Measurements from ENCODE around the gene TPD52L1.

DNA sequence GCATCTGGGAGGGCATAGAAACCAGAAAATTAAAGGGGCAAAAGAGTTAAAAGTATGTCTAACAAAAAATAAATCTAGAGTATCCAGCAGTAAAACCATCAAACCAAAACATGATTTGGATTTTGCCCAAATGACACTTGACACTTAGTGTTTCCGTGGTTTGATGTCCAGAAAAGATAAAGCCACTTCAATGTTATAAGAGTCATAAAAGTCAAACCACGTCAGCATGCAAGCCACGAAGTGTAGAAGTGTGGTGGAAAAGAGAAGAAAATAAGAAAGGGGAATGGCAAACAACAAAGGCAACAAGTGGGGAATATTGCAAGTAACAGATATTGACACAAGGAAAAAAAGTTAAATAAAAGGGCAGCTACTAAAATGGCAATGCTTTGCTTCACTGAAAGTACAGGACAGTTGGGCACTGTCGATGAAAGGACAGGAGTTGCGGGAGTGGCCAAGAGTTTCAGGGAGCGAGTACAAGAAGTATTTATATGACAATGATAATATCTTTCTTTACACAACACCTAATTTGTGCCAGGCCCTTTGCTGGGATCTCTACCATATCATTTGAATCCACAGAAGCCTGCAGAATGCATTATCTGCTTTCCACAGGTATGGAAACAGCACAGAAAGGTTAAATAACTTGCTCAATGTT, 154.5 kb downstream of the TPD52L1 start:
- TF ChIP-seq, protein P1, sequence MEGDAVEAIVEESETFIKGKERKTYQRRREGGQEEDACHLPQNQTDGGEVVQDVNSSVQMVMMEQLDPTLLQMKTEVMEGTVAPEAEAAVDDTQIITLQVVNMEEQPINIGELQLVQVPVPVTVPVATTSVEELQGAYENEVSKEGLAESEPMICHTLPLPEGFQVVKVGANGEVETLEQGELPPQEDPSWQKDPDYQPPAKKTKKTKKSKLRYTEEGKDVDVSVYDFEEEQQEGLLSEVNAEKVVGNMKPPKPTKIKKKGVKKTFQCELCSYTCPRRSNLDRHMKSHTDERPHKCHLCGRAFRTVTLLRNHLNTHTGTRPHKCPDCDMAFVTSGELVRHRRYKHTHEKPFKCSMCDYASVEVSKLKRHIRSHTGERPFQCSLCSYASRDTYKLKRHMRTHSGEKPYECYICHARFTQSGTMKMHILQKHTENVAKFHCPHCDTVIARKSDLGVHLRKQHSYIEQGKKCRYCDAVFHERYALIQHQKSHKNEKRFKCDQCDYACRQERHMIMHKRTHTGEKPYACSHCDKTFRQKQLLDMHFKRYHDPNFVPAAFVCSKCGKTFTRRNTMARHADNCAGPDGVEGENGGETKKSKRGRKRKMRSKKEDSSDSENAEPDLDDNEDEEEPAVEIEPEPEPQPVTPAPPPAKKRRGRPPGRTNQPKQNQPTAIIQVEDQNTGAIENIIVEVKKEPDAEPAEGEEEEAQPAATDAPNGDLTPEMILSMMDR (conservative IDR thresholded peaks at IDR 0.05; ENCODE audit: low read depth in 2 of 2), result no peak
- no peak for TF ChIP-seq EZH2 (IDR thresholded peaks at IDR 0.05; ENCODE audit: low read depth, unreplicated experiment)
- no peak for TF ChIP-seq JUNB (IDR thresholded peaks at IDR 0.05; ENCODE audit: unreplicated experiment)
- TF ChIP-seq, protein P2, sequence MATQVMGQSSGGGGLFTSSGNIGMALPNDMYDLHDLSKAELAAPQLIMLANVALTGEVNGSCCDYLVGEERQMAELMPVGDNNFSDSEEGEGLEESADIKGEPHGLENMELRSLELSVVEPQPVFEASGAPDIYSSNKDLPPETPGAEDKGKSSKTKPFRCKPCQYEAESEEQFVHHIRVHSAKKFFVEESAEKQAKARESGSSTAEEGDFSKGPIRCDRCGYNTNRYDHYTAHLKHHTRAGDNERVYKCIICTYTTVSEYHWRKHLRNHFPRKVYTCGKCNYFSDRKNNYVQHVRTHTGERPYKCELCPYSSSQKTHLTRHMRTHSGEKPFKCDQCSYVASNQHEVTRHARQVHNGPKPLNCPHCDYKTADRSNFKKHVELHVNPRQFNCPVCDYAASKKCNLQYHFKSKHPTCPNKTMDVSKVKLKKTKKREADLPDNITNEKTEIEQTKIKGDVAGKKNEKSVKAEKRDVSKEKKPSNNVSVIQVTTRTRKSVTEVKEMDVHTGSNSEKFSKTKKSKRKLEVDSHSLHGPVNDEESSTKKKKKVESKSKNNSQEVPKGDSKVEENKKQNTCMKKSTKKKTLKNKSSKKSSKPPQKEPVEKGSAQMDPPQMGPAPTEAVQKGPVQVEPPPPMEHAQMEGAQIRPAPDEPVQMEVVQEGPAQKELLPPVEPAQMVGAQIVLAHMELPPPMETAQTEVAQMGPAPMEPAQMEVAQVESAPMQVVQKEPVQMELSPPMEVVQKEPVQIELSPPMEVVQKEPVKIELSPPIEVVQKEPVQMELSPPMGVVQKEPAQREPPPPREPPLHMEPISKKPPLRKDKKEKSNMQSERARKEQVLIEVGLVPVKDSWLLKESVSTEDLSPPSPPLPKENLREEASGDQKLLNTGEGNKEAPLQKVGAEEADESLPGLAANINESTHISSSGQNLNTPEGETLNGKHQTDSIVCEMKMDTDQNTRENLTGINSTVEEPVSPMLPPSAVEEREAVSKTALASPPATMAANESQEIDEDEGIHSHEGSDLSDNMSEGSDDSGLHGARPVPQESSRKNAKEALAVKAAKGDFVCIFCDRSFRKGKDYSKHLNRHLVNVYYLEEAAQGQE (IDR thresholded peaks at IDR 0.05; ENCODE audit: unreplicated experiment), result no peak
- TF ChIP-seq POLR2AphosphoS5 (IDR thresholded peaks at IDR 0.05; ENCODE audit: low read depth), result no peak

Measured in GM23338 (cell line).